Neural progenitor cell (in vitro differentiated cells): Measurements from ENCODE around the gene PTCD3. TPM values are rescaled to one million over a fixed set of nuclear protein-coding genes. Genes with fewer than 3 reads are reported as not detected.

Experiments
- DNase-seq: peaks from one replicate; pipeline ENCODE4 v3.0.0-alpha.2; 2016; ENCODE audit warnings: low spot score
- H2AFZ ChIP-seq: fragments of 200-600 bp; sonication (generic); replicated peaks from 2 replicates; pipeline ENCODE4 v1.6.1; 2016; ENCODE audit warnings: antibody characterized with exemption
- H3F3A ChIP-seq: fragments of 200-600 bp; sonication (generic); 2 replicates; pipeline ENCODE4 v1.6.1; 2016; ENCODE audit warnings: antibody characterized with exemption, low read depth
- H3K27ac ChIP-seq: fragments of 200-600 bp; sonication (generic); 2 replicates; pipeline ENCODE4 v1.5.1; 2016; ENCODE audit warnings: mild to moderate bottlenecking
- H3K27me3 ChIP-seq: fragments of 200-600 bp; sonication (generic); 2 replicates; pipeline ENCODE4 v1.6.1; 2016; ENCODE audit warnings: mild to moderate bottlenecking, moderate library complexity
- H3K36me3 ChIP-seq: fragments of 200-600 bp; sonication (generic); 2 replicates; pipeline ENCODE4 v1.5.1; 2016
- H3K4me1 ChIP-seq: fragments of 200-600 bp; sonication (generic); 2 replicates; pipeline ENCODE4 v1.6.1; 2016; ENCODE audit warnings: mixed run types
- H3K4me2 ChIP-seq: fragments of 200-600 bp; sonication (generic); 2 replicates; pipeline ENCODE4 v1.6.1; 2016
- H3K4me3 ChIP-seq: fragments of 200-600 bp; sonication (generic); 2 replicates; pipeline ENCODE4 v1.5.1; 2016
- H3K79me2 ChIP-seq: fragments of 200-600 bp; sonication (generic); 2 replicates; pipeline ENCODE4 v1.6.1; 2016; ENCODE audit warnings: low read depth
- H3K9ac ChIP-seq: fragments of 200-600 bp; sonication (generic); 2 replicates; pipeline ENCODE4 v1.6.1; 2016
- H3K9me3 ChIP-seq: fragments of 200-600 bp; sonication (generic); 2 replicates; pipeline ENCODE4 v1.5.1; 2016; ENCODE audit warnings: low read depth
- H4K20me1 ChIP-seq: fragments of 200-600 bp; sonication (generic); 2 replicates; pipeline ENCODE4 v1.6.1; 2016; ENCODE audit warnings: low read depth
- H3K27ac Mint-ChIP-seq: 3 replicates; pipeline ENCODE4 v1.8.0; 2021; ENCODE audit warnings: mixed read lengths
- H3K27me3 Mint-ChIP-seq: 2 replicates; pipeline ENCODE4 v1.8.0; 2022; ENCODE audit warnings: low read depth, mild to moderate bottlenecking, inconsistent platforms, moderate library complexity, mixed read lengths; ENCODE audit not compliant: insufficient read depth
- H3K36me3 Mint-ChIP-seq: 3 replicates; pipeline ENCODE4 v1.8.0; 2021; ENCODE audit warnings: mixed read lengths
- H3K4me1 Mint-ChIP-seq: 3 replicates; pipeline ENCODE4 v1.8.0; 2021; ENCODE audit warnings: mixed read lengths
- H3K4me3 Mint-ChIP-seq: 3 replicates; pipeline ENCODE4 v1.8.0; 2021; ENCODE audit warnings: mild to moderate bottlenecking, moderate library complexity, mixed read lengths
- H3K9me3 Mint-ChIP-seq: 3 replicates; pipeline ENCODE4 v1.8.0; 2020; ENCODE audit warnings: mixed read lengths
- CTCF ChIP-seq: fragments of 200-600 bp; sonication (generic); IDR thresholded peaks from 2 replicates; pipeline ENCODE4 v1.5.1; 2017; ENCODE audit warnings: antibody characterized with exemption, mild to moderate bottlenecking
- EZH2 ChIP-seq: fragments of 200-600 bp; sonication (generic); IDR thresholded peaks from 2 replicates; pipeline ENCODE4 v1.6.1; 2017; ENCODE audit warnings: antibody characterized with exemption, mild to moderate bottlenecking, moderate library complexity
- EZH2phosphoT487 ChIP-seq: fragments of 200-600 bp; sonication (generic); IDR thresholded peaks from 2 replicates; pipeline ENCODE4 v1.6.1; 2017; ENCODE audit warnings: antibody characterized with exemption
- total RNA-seq: library from RNA; depleted of rRNA; stranded (reverse); fragments of >200 nt; gene quantifications from 2 replicates; pipeline ENCODE4 v1.2.3, GENCODE V29; 2015; ENCODE audit warnings: low replicate concordance

PTCD3 gene
- 195 and 269 TPM in 2 replicates for total RNA-seq

- peak within 1 kb of the TSS; percentile 100 for H3K27ac Mint-ChIP-seq
- peak within 1 kb of the TSS; percentile 72 for H3K27ac ChIP-seq
- DNase-seq = peak; percentile 97
- no peaks in the 10 kb centered on the region for H3K27me3 Mint-ChIP-seq
- H3K4me3 ChIP-seq = peak within 1 kb of the TSS; percentile 74
- TF ChIP-seq EZH2 (no peak), CTCF (peak; percentile 0), EZH2phosphoT487 (no peak)
- H3F3A ChIP-seq = no peaks in the 10 kb centered on the region
- peak within 1 kb of the TSS; percentile 96 for H3K4me3 Mint-ChIP-seq
- no peaks in the 10 kb centered on the region for H3K27me3 ChIP-seq
- H3K9ac ChIP-seq = peak within 1 kb of the TSS; percentile 74
- peak within 1 kb of the TSS; percentile 35 for H2AFZ ChIP-seq
- no peaks in the 10 kb centered on the region for H3K9me3 ChIP-seq
- no peaks in the 10 kb centered on the region for H3K9me3 Mint-ChIP-seq
- peaks cover 20% of the 10 kb centered on the region for H3K4me1 Mint-ChIP-seq
- peaks cover 93% of the 10 kb centered on the region for H3K79me2 ChIP-seq
- H3K36me3 ChIP-seq = peaks cover 6% of the 10 kb centered on the region
- peak within 1 kb of the TSS; percentile 86 for H3K4me2 ChIP-seq
- H3K4me1 ChIP-seq = peaks cover 15% of the 10 kb centered on the region
- peaks cover 28% of the 10 kb centered on the region for H4K20me1 ChIP-seq
- peaks cover 23% of the 10 kb centered on the region for H3K36me3 Mint-ChIP-seq
These were observed at the start of gene PTCD3 for GRCh38 chr2:86105969-86106945. Gene PTCD3, plus strand, starts transcription at chr2:86106235. Its CDS starts 13 bp downstream, at chr2:86106248.

GRCh38 chr2:86056590-86057331 lies 49.3 kb upstream of the PTCD3 start:
- Mint-ChIP-seq H3K4me1 (no peaks in the 10 kb centered on the region), H3K9me3 (no peaks in the 10 kb centered on the region), H3K27me3 (peaks cover 2% of the 10 kb centered on the region), H3K27ac (no peak overlapping the region), H3K4me3 (no peak overlapping the region), H3K36me3 (peaks cover 31% of the 10 kb centered on the region)
- no peak overlapping the region for H3K9ac ChIP-seq
- H3K27ac ChIP-seq = no peak overlapping the region
- no peak overlapping the region for H2AFZ ChIP-seq
- H3K36me3 ChIP-seq = no peaks in the 10 kb centered on the region
- H4K20me1 ChIP-seq = no peaks in the 10 kb centered on the region
- DNase-seq = no peak
- no peaks in the 10 kb centered on the region for H3K79me2 ChIP-seq
- H3K4me2 ChIP-seq = no peak overlapping the region
- H3K4me3 ChIP-seq = no peak overlapping the region
- no peaks in the 10 kb centered on the region for H3K9me3 ChIP-seq
- H3F3A ChIP-seq = no peaks in the 10 kb centered on the region
- no peaks in the 10 kb centered on the region for H3K27me3 ChIP-seq
- no peaks in the 10 kb centered on the region for H3K4me1 ChIP-seq
- TF ChIP-seq EZH2phosphoT487 = no peak
- TF ChIP-seq EZH2 = no peak
- TF ChIP-seq CTCF = no peak

- H2AFZ ChIP-seq = no peak overlapping the region
- Mint-ChIP-seq H3K27me3 (peaks cover 2% of the 10 kb centered on the region), H3K4me1 (no peaks in the 10 kb centered on the region), H3K4me3 (no peak overlapping the region), H3K36me3 (peaks cover 46% of the 10 kb centered on the region), H3K27ac (no peak overlapping the region), H3K9me3 (peaks cover 3% of the 10 kb centered on the region)
- no peak for DNase-seq
- H3K4me2 ChIP-seq = no peak overlapping the region
- H4K20me1 ChIP-seq = no peaks in the 10 kb centered on the region
- no peaks in the 10 kb centered on the region for H3K79me2 ChIP-seq
- no peaks in the 10 kb centered on the region for H3K4me1 ChIP-seq
- H3K27me3 ChIP-seq = no peaks in the 10 kb centered on the region
- no peak overlapping the region for H3K27ac ChIP-seq
- H3F3A ChIP-seq = no peaks in the 10 kb centered on the region
- no peak overlapping the region for H3K9ac ChIP-seq
- no peak overlapping the region for H3K4me3 ChIP-seq
- H3K36me3 ChIP-seq = no peaks in the 10 kb centered on the region
- TF ChIP-seq EZH2phosphoT487 = no peak
- no peaks in the 10 kb centered on the region for H3K9me3 ChIP-seq
These were observed 44.0 kb upstream of the PTCD3 start for GRCh38 chr2:86062043-86062442.
